Parathyroid adenoma (tissue), 2 donors: ENCODE data around the gene EFNB3.

Experiments used
- H2AFZ ChIP-seq: fragments of 300-600 bp; sonication (generic); one replicate; pipeline ENCODE4 v1.7.0; 2017; ENCODE audit warnings: antibody characterized with exemption, mild to moderate bottlenecking
- H3K27ac ChIP-seq: fragments of 300-600 bp; sonication (generic); one replicate; pipeline ENCODE4 v1.7.0; 2017
- H3K27me3 ChIP-seq: fragments of 300-600 bp; sonication (generic); one replicate; pipeline ENCODE4 v1.7.0; 2017; ENCODE audit warnings: low read length; ENCODE audit not compliant: control insufficient read depth, insufficient read depth
- H3K36me3 ChIP-seq: fragments of 300-600 bp; sonication (generic); one replicate; pipeline ENCODE4 v1.7.0; 2017; ENCODE audit warnings: low read length; ENCODE audit not compliant: control insufficient read depth, insufficient read depth
- H3K4me1 ChIP-seq: fragments of 300-600 bp; sonication (generic); one replicate; pipeline ENCODE4 v1.7.0; 2017; ENCODE audit warnings: control low read depth
- H3K4me2 ChIP-seq: fragments of 300-600 bp; sonication (generic); one replicate; pipeline ENCODE4 v1.7.0; 2017; ENCODE audit warnings: low read length
- H3K4me3 ChIP-seq: fragments of 300-600 bp; sonication (generic); one replicate; pipeline ENCODE4 v1.7.0; 2017; ENCODE audit warnings: low read depth, low read length
- H3K79me2 ChIP-seq: fragments of 300-600 bp; sonication (generic); one replicate; pipeline ENCODE4 v1.7.0; 2017; ENCODE audit warnings: control low read depth
- H3K9ac ChIP-seq: fragments of 300-600 bp; sonication (generic); one replicate; pipeline ENCODE4 v1.7.0; 2017; ENCODE audit warnings: mild to moderate bottlenecking
- H3K9me3 ChIP-seq: fragments of 300-600 bp; sonication (generic); one replicate; pipeline ENCODE4 v1.7.0; 2017; ENCODE audit warnings: low read length; ENCODE audit not compliant: control insufficient read depth
- TF ChIP-seq, protein P1 (sequence below): fragments of 300-600 bp; sonication (generic); IDR thresholded peaks from one replicate; pipeline ENCODE4 v1.7.0; 2017; ENCODE audit warnings: antibody characterized with exemption, mild to moderate bottlenecking
- donor health status: primary hyperparathyroidism.

EFNB3 gene

DNA sequence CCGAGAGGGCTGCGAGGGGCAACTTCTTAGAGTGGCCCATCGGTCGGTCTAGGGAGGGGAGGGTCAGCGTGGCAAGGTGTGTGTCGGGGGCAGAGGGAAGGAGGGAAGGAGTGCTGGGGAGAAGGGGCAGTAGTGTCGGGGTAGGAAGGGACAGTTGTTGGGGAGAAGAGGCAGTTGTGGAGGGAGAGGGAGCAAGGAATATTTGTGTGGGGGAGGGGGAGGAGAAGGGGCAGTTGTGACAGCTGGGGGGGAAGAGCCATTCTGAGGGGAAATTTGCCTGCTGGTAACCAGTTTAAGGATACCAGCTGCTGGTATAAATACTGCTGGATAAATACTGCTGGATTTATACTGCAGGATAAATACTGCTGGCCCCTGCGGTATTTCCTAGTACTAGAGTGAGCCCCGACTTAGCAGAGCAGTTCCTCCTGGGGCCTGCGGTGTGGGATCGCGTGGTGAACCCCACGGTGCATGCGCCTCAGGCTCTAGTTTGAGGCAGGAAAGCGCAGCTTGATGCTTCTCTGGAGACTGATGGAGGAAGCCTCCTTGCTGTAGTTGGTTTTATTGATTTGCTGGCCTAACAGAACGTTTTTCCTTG is 12.9 kb downstream of the EFNB3 start:
- Histone ChIP-seq H3K4me3 (peak overlapping the region; percentile 92), H3K9ac (no peak overlapping the region), H3K4me1 (peaks cover 7% of the 10 kb centered on the region), H3K36me3 (no peaks in the 10 kb centered on the region), H3K4me2 (peak overlapping the region; percentile 97), H2AFZ (peak overlapping the region; percentile 96), H3K27me3 (no peaks in the 10 kb centered on the region), H3K79me2 (no peaks in the 10 kb centered on the region), H3K27ac (peak overlapping the region; percentile 77), H3K9me3 (no peaks in the 10 kb centered on the region)
- TF ChIP-seq, protein P1, sequence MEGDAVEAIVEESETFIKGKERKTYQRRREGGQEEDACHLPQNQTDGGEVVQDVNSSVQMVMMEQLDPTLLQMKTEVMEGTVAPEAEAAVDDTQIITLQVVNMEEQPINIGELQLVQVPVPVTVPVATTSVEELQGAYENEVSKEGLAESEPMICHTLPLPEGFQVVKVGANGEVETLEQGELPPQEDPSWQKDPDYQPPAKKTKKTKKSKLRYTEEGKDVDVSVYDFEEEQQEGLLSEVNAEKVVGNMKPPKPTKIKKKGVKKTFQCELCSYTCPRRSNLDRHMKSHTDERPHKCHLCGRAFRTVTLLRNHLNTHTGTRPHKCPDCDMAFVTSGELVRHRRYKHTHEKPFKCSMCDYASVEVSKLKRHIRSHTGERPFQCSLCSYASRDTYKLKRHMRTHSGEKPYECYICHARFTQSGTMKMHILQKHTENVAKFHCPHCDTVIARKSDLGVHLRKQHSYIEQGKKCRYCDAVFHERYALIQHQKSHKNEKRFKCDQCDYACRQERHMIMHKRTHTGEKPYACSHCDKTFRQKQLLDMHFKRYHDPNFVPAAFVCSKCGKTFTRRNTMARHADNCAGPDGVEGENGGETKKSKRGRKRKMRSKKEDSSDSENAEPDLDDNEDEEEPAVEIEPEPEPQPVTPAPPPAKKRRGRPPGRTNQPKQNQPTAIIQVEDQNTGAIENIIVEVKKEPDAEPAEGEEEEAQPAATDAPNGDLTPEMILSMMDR = no peak

DNA sequence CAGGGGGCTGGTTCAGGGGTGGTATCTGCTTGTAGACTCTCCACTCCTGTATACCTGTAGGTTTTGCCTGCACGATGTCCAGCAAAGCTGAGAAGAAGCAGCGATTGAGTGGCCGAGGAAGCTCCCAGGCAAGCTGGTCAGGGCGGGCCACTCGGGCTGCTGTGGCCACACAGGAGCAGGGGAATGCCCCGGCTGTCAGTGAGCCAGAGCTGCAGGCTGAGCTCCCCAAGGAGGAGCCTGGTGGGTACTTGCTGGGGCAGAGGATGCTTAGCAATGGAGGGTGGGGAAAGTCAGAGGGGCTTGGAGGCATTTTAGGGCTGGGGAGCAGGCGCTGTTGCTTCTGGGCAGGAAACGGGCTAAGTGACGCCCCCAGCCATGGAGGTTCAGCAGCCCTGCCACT is 14.7 kb downstream of the EFNB3 start:
- Histone ChIP-seq H3K4me1 (peaks cover 7% of the 10 kb centered on the region), H3K4me2 (no peak overlapping the region), H3K9me3 (no peaks in the 10 kb centered on the region), H3K4me3 (no peak overlapping the region), H3K36me3 (no peaks in the 10 kb centered on the region), H3K27me3 (no peaks in the 10 kb centered on the region), H2AFZ (no peak overlapping the region), H3K9ac (no peak overlapping the region), H3K27ac (no peak overlapping the region), H3K79me2 (no peaks in the 10 kb centered on the region)
- TF ChIP-seq, protein P1 = no peak

DNA sequence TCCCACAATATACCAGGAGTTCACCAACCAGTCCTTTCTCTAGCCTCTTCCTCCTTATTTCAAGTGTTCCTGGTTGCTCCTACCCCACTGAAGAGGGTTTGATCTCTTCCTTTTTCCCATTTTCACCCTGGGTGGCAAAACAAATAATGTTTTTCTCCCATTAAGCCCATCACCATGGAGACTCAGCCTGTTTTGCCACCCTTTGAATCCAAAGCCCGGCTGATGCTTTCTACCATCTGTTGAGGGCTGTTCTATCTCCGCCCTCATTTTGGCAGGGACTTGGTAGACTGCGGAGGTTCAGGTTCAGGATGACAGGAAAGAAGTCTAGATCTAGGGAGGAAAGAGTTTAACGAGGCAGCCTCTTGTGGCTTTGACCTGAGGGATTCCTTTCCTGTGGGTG is 15.1 kb downstream of the EFNB3 start:
- Histone ChIP-seq H2AFZ (no peak overlapping the region), H3K27ac (no peak overlapping the region), H3K4me1 (peaks cover 7% of the 10 kb centered on the region), H3K4me2 (no peak overlapping the region), H3K79me2 (no peaks in the 10 kb centered on the region), H3K27me3 (no peaks in the 10 kb centered on the region), H3K4me3 (no peak overlapping the region), H3K9ac (no peak overlapping the region), H3K36me3 (no peaks in the 10 kb centered on the region), H3K9me3 (no peaks in the 10 kb centered on the region)
- TF ChIP-seq, protein P1 = no peak

DNA sequence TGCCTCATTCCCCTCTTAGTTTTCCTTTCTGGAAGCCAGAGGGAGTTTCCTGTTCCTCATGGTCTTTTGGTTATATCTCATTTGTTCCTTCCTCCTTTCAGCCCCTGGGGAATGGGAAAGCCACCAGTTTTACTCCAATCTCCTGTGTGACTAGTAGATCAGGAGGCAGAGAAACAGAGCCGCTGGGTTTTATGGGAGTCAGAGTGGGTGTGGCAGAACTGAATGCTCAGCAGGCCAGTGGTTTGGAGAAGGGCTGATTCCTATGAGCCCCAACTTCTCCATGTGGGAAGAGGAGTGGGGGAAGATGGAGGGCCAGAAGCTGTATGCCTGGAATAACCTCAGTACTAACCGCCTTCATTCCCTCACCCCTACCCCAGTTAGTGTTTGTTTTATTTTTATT is 16.6 kb downstream of the EFNB3 start:
- H3K79me2 ChIP-seq = no peaks in the 10 kb centered on the region
- no peak overlapping the region for H3K4me2 ChIP-seq
- no peak overlapping the region for H3K27ac ChIP-seq
- H3K27me3 ChIP-seq = no peaks in the 10 kb centered on the region
- peaks cover 3% of the 10 kb centered on the region for H3K4me1 ChIP-seq
- TF ChIP-seq, protein P1 = no peak
- H3K4me3 ChIP-seq = no peak overlapping the region
- H3K36me3 ChIP-seq = no peaks in the 10 kb centered on the region
- H3K9me3 ChIP-seq = no peaks in the 10 kb centered on the region
- no peak overlapping the region for H2AFZ ChIP-seq
- no peak overlapping the region for H3K9ac ChIP-seq

DNA sequence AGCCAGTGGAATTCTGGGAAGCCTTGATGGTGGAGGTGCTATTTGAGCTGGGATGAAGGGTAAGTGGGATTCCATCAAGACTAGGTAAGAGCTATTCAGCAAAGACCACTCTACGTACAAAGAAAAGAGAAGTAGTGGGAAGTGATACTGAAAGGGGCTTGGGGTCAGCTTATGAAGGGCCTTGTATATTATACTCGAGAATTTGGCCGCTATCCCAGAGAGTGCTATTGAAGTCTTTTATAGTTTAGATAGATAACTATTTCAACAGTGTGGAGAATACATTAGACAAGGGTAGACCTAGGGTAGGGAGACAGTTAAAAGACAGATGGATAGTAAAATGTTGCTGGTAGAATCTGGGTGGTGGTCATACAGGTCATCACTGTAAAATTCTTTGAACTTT is 22.9 kb downstream of the EFNB3 start:
- Histone ChIP-seq H3K36me3 (no peaks in the 10 kb centered on the region), H3K4me3 (no peak overlapping the region), H3K9me3 (no peaks in the 10 kb centered on the region), H3K4me2 (no peak overlapping the region), H3K27ac (no peak overlapping the region), H3K79me2 (no peaks in the 10 kb centered on the region), H3K4me1 (no peaks in the 10 kb centered on the region), H2AFZ (no peak overlapping the region), H3K9ac (no peak overlapping the region), H3K27me3 (no peaks in the 10 kb centered on the region)
- TF ChIP-seq, protein P1 = no peak
